PC-3 (cell line): ENCODE data around the gene TRPM2. TPM values are rescaled to one million over a fixed set of nuclear protein-coding genes. Genes with fewer than 3 reads are reported as not detected.
A peak's percentile ranks its signal among the peaks of the same experiment; 100 is the strongest.

Source experiments
- ATAC-seq: fragments of 200-7000 bp; cut with Tn5 transposase; 2 replicates; pipeline ENCODE4 v1.9.1; 2020; ENCODE audit warnings: mild to moderate bottlenecking, moderate library complexity
- BruUV-seq: library from RNA; stranded (reverse); fragments of 400-500 nt; replicated peaks from 2 replicates; lab custom pipeline; 2021; lab: Mats Ljungman, UMichigan
- CTCF ChIA-PET: fragments of 300-600 bp; sonication (Branson Sonifier 250); formaldehyde crosslinking; loops from one replicate; lab custom pipeline; 2022; ENCODE audit warnings: antibody characterized with exemption; lab: Charles Lee
- POLR2A ChIA-PET: fragments of 300-600 bp; sonication (Branson Sonifier 250); formaldehyde crosslinking; loops from one replicate; lab custom pipeline; 2022; ENCODE audit warnings: antibody characterized with exemption; ENCODE audit not compliant: unreplicated experiment; lab: Charles Lee
- DNase-seq: peaks from one replicate; pipeline ENCODE4 v3.0.0-alpha.2; 2015
- H2AFZ ChIP-seq: fragments of 300-600 bp; sonication (generic); 2 replicates; pipeline ENCODE4 v1.6.0; 2016; ENCODE audit warnings: antibody characterized with exemption, low read length
- H3F3A ChIP-seq: fragments of 300-600 bp; sonication (generic); one replicate; pipeline ENCODE4 v1.6.0; 2017; ENCODE audit warnings: antibody characterized with exemption, low read length, control low read depth, mild to moderate bottlenecking; ENCODE audit not compliant: unreplicated experiment
- H3K27ac ChIP-seq: fragments of 300-600 bp; sonication (generic); 2 replicates; pipeline ENCODE4 v1.5.1; 2016; ENCODE audit warnings: mild to moderate bottlenecking, low read length
- H3K27me3 ChIP-seq: fragments of 300-600 bp; sonication (generic); 2 replicates; pipeline ENCODE4 v1.6.1; 2016; ENCODE audit warnings: low read length, mixed read lengths
- H3K36me3 ChIP-seq: fragments of 300-600 bp; sonication (generic); 2 replicates; pipeline ENCODE4 v1.6.1; 2016; ENCODE audit warnings: low read depth, mixed run types, low read length, mixed read lengths
- H3K4me1 ChIP-seq: fragments of 300-600 bp; sonication (generic); 2 replicates; pipeline ENCODE4 v1.5.1; 2016; ENCODE audit warnings: low read length; ENCODE audit not compliant: insufficient read depth
- H3K4me2 ChIP-seq: fragments of 300-600 bp; sonication (generic); 2 replicates; pipeline ENCODE4 v1.6.0; 2016; ENCODE audit warnings: low read length
- H3K4me3 ChIP-seq: fragments of 300-600 bp; sonication (generic); 2 replicates; pipeline ENCODE4 v1.5.1; 2016; ENCODE audit warnings: mild to moderate bottlenecking, low read length, mixed read lengths
- H3K79me2 ChIP-seq: fragments of 300-600 bp; sonication (generic); 2 replicates; pipeline ENCODE4 v1.6.1; 2017; ENCODE audit warnings: low read length, mixed read lengths
- H3K9ac ChIP-seq: fragments of 300-600 bp; sonication (generic); 2 replicates; pipeline ENCODE4 v1.6.0; 2016; ENCODE audit warnings: mild to moderate bottlenecking, low read length
- H3K9me2 ChIP-seq: fragments of 300-600 bp; sonication (generic); replicated peaks from 2 replicates; pipeline ENCODE4 v1.6.1; 2016; ENCODE audit warnings: mixed run types, low read length, mixed read lengths
- H3K9me3 ChIP-seq: fragments of 300-600 bp; sonication (generic); 2 replicates; pipeline ENCODE4 v1.6.1; 2016; ENCODE audit warnings: low read length, mixed read lengths
- H4K20me1 ChIP-seq: fragments of 300-600 bp; sonication (generic); 2 replicates; pipeline ENCODE4 v1.6.1; 2016; ENCODE audit warnings: low read length, mixed read lengths
- CTCF ChIP-seq: fragments of 300-600 bp; sonication (generic); conservative IDR thresholded peaks from 2 replicates; pipeline ENCODE4 v1.5.1; 2017; ENCODE audit warnings: antibody characterized with exemption, low read depth, mild to moderate bottlenecking, low read length
- EZH2 ChIP-seq: fragments of 300-600 bp; sonication (generic); IDR thresholded peaks from one replicate; pipeline ENCODE4 v1.6.1; 2017; ENCODE audit warnings: antibody characterized with exemption, mild to moderate bottlenecking, low read length; ENCODE audit not compliant: unreplicated experiment
- EZH2phosphoT487 ChIP-seq: fragments of 300-600 bp; sonication (generic); IDR thresholded peaks from 2 replicates; pipeline ENCODE4 v1.6.1; 2018; ENCODE audit warnings: mild to moderate bottlenecking, antibody characterized with exemption, low read length, borderline replicate concordance
- intact Hi-C: fragments of 100-400 bp; cut with micrococcal nuclease; formaldehyde crosslinking; loops from 2 replicates; pipeline ENCODE4 v1.9.0; 2023
- total RNA-seq: library from RNA; depleted of rRNA; stranded (reverse); fragments of >200 nt; gene quantifications from 2 replicates; pipeline ENCODE4 v1.2.3, GENCODE V29; 2014

The TRPM2 gene
- total RNA-seq, 1 experiment from 2014 or later = 50.0 TPM

GRCh38 chr21:44455524-44456213 is 102.2 kb downstream of the TRPM2 start:
- POLR2A ChIA-PET = no interaction called here
- peak overlapping the region; percentile 98 for H3K4me2 ChIP-seq

GRCh38 chr21:44456214-44456914 is 102.9 kb downstream of the TRPM2 start:
- H3K27ac ChIP-seq = no peak overlapping the region
- no peaks in the 10 kb centered on the region for H3K4me1 ChIP-seq
- H3K9me2 ChIP-seq = no peaks in the 10 kb centered on the region
- H3K36me3 ChIP-seq = no peaks in the 10 kb centered on the region
- ChIA-PET CTCF (no interaction called here), POLR2A (no interaction called here)
- peak overlapping the region; percentile 98 for H3K4me2 ChIP-seq
- no peaks in the 10 kb centered on the region for H3K79me2 ChIP-seq
- H4K20me1 ChIP-seq = no peaks in the 10 kb centered on the region
- H3K9ac ChIP-seq = peak overlapping the region; percentile 75
- DNase-seq (no peak), ATAC-seq (no peak)
- H3F3A ChIP-seq = no peaks in the 10 kb centered on the region
- intact Hi-C loops = loop anchor here (10.0 kb wide), 1 partner anchor 122 kb away; the partner anchor contains the start of gene CFAP410
- H2AFZ ChIP-seq = peak overlapping the region; percentile 92
- H3K4me3 ChIP-seq = peak overlapping the region; percentile 81
- H3K9me3 ChIP-seq = no peaks in the 10 kb centered on the region
- BruUV-seq = no TSS peak
- peaks cover 11% of the 10 kb centered on the region; the same call in 1 of the 2 replicates for H3K27me3 ChIP-seq
- TF ChIP-seq CTCF = no peak
- no peak for TF ChIP-seq EZH2phosphoT487
- TF ChIP-seq EZH2 = no peak

More at GRCh38 chr21:44455524-44456213, 102.2 kb downstream of the TRPM2 start:
- CTCF ChIA-PET = no interaction called here
- Histone ChIP-seq H3K27me3 (peaks cover 13% of the 10 kb centered on the region; the same call in 1 of the 2 replicates), H3K9me2 (no peaks in the 10 kb centered on the region), H3K4me3 (peak overlapping the region; percentile 81), H3K9me3 (no peaks in the 10 kb centered on the region), H2AFZ (peak overlapping the region; percentile 92), H3K27ac (no peak overlapping the region), H3K36me3 (no peaks in the 10 kb centered on the region), H3K9ac (peak overlapping the region; percentile 75), H3K79me2 (no peaks in the 10 kb centered on the region), H4K20me1 (no peaks in the 10 kb centered on the region), H3F3A (no peaks in the 10 kb centered on the region), H3K4me1 (no peaks in the 10 kb centered on the region)
- ATAC-seq = peak; percentile 61
- intact Hi-C loops = loop anchor here (10.0 kb wide), 1 partner anchor 121 kb away; the partner anchor contains the start of gene CFAP410
- TF ChIP-seq EZH2phosphoT487 = no peak
- TF ChIP-seq EZH2 = no peak
- peak; percentile 56 for TF ChIP-seq CTCF
- BruUV-seq = no TSS peak
- peak; percentile 49 for DNase-seq
